Measurements from ENCODE around the gene FKBP1A.

- no peak for TF ChIP-seq EP300 (IDR thresholded peaks at IDR 0.05)
- TF ChIP-seq POLR2A (IDR thresholded peaks at IDR 0.05) = no peak
- TF ChIP-seq CTCF (IDR thresholded peaks at IDR 0.05) = no peak
- no peak for TF ChIP-seq POLR2AphosphoS5 (IDR thresholded peaks at IDR 0.05)
Observed at GRCh38 chr20:1436263-1436662, 43.4 kb upstream of the FKBP1A start.

All from gastroesophageal sphincter (tissue), 3 donors.